Femur (tissue), 1 donor: ENCODE measurements around the gene ALOXE3.
"Not testable (repeated sequence)": the region's sequence is repeated elsewhere in the genome, so short reads cannot be mapped to it uniquely, and the experiment has no call there.

Source experiments
- DNase-seq: peaks from one replicate; pipeline ENCODE4 v3.0.0-alpha.2; 2017

ALOXE3 gene

DNA sequence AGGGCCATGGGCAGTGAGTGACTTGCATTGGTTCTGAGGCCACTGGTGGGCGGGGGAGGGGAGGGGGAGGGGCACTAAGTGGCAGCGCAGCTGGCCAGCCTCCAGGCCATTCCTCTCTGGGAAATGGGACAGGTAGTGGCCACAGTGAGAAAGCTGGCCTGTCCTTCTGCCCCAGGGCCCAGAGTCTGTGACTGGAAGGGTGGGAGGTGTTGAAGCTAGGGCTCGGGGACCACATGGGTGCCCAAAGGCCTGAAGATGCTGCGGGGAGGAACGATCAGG, 30.4 kb downstream of the ALOXE3 start:
- DNase-seq = no peak

GRCh38 chr17:8087075-8087951, 31.0 kb downstream of the ALOXE3 start, which contains the start of gene ALOX12B:
TSS of gene ALOX12B (minus strand) at chr17:8087716. CDS start at chr17:8087442, 274 bp downstream.
- DNase-seq = no peak

DNA sequence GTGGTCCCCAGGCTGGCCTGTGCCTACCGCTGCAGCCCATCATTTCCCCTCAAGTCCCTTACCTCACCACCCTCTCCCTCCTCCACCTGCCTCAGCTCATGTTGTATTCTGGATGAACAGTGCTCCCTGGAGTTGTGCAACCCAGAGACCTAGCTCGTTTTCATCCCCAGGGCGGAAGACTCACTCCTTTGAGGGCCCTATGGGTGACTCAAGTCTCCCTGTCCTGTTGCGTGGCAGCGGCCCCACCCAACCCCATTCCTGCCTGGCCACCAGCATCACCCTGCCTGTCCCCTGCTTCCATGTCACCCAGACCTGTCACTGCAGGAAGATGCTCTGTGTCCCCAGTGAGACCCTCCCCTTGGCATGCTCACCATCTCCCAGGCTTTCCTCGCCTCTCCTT, 34.1 kb downstream of the ALOXE3 start:
- DNase-seq = no peak

DNA sequence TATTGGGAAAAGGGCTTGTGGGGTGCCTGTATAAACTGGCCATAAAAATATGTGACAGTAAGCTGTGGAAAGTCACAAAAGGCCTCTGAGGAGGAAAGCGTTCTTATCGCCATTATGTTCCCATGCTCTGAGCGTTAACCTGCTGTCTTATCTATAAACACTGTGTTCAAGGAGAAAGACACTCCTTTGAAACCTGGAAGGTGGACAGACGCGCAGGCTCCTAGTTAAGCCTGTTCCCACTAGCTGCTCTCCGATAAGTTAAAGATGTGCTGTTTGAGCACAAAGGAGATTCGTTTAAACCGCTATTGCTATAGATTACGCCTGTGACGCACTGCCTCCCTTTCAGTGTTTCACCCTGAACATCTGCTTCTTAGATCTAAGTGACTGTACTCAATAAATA, 36.0 kb downstream of the ALOXE3 start:
- no peak for DNase-seq

DNA sequence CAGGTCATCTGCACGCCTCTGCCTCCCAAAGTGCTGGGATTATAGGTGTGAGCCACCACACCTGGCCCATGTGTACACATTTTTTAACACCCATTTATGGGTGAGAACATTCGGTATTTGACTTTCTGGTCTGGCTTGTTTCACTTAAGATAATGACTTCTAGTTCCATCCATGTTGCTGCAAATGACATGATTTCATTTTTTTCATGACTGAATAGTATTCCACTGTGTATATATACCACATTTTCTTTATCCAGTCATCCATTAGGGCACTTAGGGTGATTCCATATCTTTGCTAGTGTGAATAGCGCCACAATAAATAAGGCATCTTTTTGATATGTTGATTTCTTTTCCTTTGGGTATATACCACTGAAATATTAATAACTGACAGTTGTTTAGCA, 36.4 kb downstream of the ALOXE3 start:
- no peak for DNase-seq

DNA sequence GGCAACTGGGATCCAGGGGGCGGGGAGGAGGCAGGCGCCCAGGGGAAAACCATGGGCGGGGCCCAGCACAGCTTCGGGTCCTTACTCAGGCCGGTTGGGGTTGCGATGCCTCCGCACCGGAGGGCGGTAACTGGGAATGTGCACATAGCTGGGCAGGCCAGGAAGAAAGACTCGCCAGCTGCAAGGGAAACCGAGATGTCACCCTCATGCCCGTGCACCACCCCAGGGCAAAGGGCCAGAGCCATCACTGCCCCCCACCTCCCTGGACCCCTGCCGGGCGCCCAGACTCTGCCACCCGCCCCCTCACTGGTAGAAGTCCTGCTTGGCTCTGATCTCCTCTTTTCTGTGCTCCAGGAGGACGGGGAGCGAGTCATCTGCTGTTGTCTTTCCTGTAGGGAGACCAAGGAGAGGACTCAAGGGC, 37.5 kb downstream of the ALOXE3 start:
- DNase-seq = no peak

GRCh38 chr17:8080208-8080798, 38.0 kb downstream of the ALOXE3 start:
- DNase-seq = no peak

DNA sequence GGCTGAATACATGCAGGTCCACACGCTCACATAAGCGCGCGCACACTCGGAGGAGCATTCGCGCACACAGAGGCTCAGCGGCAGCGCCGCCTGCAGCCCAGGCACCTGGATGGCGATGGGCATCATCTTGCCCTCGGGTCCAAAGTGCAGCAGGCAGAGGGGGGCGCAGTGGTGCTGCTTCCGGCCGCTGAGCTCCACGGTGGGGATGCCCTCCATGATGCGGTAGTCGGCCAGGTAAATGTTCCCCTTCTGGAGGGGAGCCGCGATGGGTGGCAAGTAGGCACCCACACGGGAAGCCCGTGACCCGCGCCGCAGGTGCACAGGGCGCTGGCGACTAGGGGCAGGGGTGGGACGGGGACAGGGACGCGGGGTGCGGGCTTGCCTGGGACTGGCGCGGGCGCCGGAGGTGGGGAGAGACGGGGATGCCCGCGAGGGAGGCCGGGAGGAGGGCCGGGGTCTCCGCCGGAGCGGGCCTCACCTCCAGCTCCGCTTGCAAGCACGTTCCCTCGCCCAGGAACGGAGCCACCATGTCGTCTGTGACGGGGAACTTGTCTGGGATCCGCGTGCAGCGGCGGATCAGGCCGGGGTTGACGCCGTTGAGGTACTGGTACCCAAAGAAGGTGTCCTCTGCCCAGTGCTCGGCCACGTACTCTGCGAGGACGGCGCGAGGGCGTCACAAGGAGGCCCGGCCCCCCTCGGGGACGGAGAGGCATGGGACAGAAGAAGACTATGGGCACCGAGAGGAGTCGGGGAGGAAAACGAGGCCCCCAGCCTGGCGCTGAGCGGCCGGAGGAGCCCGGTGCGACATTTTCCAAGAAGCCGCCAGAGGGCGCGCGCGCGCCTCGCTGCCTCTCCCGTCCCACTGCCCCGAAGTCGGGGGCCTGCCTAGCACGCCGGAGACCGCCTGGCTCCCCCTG, 38.8 kb downstream of the ALOXE3 start:
- DNase-seq = peak; percentile 79

DNA sequence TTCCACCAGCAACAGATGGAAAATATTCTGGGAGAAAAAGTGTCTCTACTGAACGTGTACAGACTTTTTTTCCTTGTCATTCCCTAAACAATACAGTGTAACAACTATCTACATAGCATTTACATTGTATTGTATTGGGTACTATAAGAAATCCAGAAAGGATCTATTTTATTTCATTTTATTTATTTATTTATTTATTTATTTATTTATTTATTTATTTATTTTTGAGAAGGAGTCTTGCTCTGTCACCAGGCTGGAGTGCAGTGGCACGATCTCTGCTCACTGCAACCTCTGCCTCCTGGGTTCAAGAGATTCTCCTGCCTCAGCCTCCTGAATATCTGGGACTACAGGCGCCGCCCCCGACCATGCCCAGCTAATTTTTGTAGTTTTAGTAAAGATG, 40.4 kb downstream of the ALOXE3 start:
- not testable (repeated sequence) for DNase-seq

DNA sequence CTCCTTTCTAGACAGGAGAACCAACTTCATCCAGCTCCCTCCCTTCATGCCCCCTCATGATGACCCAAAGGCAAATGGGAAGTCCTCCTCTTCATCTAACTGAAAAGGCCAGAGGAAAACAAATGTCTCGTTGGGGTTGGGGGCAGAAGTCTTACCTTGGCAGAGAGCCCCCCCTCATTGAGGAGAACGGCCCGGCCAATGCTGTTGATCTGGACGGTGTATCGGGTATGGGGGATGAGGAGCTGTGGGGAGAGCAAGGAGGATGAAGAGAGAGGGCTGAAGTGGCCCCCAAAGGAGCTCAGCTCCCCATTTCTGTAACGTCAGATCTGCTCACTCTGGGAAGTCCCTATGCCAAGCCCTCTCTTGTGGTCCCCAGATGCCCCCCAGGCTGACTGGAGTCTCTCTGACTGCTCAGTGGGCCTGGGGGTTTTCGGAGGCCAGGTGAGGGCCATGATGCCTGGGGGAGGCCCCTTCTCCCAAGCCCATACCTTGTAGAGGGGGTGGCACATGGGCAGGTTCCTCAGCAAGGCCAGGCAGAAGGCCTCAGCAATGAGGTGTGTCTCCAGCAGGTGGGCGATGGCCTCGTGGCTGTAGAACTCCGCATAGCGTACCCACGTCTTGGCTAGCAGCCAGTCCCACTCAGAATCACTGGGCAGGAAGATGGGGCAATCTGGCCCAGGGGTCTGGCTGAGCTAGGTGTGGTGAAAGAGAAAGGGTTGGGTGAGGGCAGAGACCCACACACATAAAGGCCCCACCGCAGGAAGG, 41.6 kb downstream of the ALOXE3 start:
- DNase-seq = no peak

- no peak for DNase-seq
These were observed 42.6 kb downstream of the ALOXE3 start for GRCh38 chr17:8075574-8076342.

DNA sequence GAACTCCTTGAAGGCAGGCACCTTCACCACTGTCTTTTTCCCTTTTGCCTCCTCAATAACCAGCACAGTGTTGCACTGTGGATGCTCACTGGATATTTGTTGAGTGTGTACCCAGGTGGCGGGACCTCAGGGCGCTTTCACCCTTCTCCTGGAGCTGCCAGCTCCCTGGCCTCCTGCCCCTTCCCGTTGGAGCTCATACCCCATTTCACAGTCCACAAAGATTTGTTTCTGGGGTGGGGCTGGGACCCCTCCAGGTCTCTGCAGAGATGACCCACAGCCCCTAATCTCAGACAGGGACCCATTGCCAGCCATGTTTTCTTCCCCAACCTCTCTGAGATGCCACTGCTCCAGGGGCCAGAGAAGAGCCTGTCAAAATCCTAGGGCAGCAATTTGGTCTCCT, 43.2 kb downstream of the ALOXE3 start:
- no peak for DNase-seq

GRCh38 chr17:8074554-8074953, 43.8 kb downstream of the ALOXE3 start:
- no peak for DNase-seq

GRCh38 chr17:8073627-8074484, 44.5 kb downstream of the ALOXE3 start:
- DNase-seq = peak; percentile 67

GRCh38 chr17:8072729-8073461, 45.4 kb downstream of the ALOXE3 start:
- no peak for DNase-seq

DNA sequence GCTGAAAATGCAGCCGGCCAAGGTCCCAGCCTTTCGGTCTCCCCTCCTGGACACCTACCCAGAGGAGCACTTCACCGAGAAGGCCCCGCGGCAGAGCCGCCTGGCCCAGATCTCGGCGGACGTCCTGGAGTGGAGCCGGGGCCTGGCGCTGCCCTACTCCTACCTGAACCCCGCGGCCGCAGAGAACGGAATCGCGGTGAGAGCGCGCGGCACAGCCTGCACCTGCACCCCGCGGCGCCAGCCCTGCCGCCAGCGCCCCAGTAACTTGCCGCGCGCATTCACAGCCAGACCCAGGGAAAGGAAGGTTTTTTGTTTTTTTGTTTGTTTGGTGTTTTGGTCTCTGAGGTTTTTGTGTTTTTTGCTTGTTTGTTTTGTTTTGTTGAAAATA, 46.0 kb downstream of the ALOXE3 start:
- DNase-seq = no peak

DNA sequence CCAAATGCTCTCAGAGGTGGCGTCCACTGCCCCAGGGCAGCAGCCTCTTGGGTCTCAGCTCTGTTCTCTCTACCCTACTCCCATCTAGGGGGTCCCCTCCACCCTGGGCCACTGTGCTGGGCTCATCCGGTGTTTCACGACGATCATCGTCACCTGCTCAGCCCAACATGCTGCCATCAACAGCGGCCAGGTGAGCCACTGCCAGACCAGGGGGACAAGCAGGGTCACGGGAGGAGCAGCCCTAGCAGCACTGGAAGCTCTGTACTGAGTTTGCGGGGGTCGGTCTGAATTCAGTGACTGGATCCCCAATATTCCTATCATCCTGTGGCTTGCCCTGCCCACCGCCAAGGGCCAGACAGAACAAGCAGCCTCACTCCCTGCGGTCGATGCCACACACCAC, 46.8 kb downstream of the ALOXE3 start:
- no peak for DNase-seq

- no peak for DNase-seq
These were observed 48.8 kb downstream of the ALOXE3 start for GRCh38 chr17:8069587-8069860.

- DNase-seq = no peak
These were observed 49.4 kb downstream of the ALOXE3 start for GRCh38 chr17:8068736-8069586.

- no peak for DNase-seq
These were observed 50.5 kb downstream of the ALOXE3 start for GRCh38 chr17:8067806-8068205.
